IMR-90 (cell line): Measurements from ENCODE around the gene OR14I1. TPM values are rescaled to one million over a fixed set of nuclear protein-coding genes. Genes with fewer than 3 reads are reported as not detected.

Experiments used
- ATAC-seq: fragments of 200-7000 bp; cut with Tn5 transposase; 2 replicates; pipeline ENCODE4 v1.9.1; 2020; ENCODE audit warnings: low read depth, mild to moderate bottlenecking, moderate library complexity
- BruUV-seq: library from RNA; stranded (reverse); fragments of 400-500 nt; replicated peaks from 2 replicates; lab custom pipeline; 2021; lab: Mats Ljungman, UMichigan
- CTCF ChIA-PET: fragments of 300-600 bp; formaldehyde crosslinking; extraction: SDS; loops from one replicate; lab custom pipeline; 2021; ENCODE audit warnings: antibody characterized with exemption; lab: Yijun Ruan, JAX
- POLR2A ChIA-PET: fragments of 300-600 bp; sonication (Branson Sonifier 250); formaldehyde crosslinking; loops from one replicate; lab custom pipeline; 2022; ENCODE audit warnings: antibody characterized with exemption; ENCODE audit not compliant: unreplicated experiment; lab: Charles Lee
- DNase-seq: peaks from one replicate; pipeline ENCODE4 v3.0.0; 2013
- H2AFZ ChIP-seq: replicated peaks from 2 replicates; pipeline ENCODE3; 2013; ENCODE audit warnings: low read length, mild to moderate bottlenecking; ENCODE audit not compliant: poor library complexity
- H2AK5ac ChIP-seq: 2 replicates; pipeline ENCODE4 v1.6.1; 2013; ENCODE audit warnings: low read depth, low read length, inconsistent platforms
- H2AK9ac ChIP-seq: replicated peaks from 2 replicates; pipeline ENCODE3; 2013; ENCODE audit warnings: mild to moderate bottlenecking, low read depth, low read length, moderate library complexity; ENCODE audit not compliant: poor library complexity
- H2BK120ac ChIP-seq: 2 replicates; pipeline ENCODE4 v1.6.1; 2013; ENCODE audit warnings: low read depth, low read length, inconsistent platforms
- H2BK15ac ChIP-seq: 3 replicates; pipeline ENCODE4 v1.6.1; 2013; ENCODE audit warnings: low read depth, low read length, inconsistent platforms
- H2BK20ac ChIP-seq: 2 replicates; pipeline ENCODE4 v1.6.1; 2013; ENCODE audit warnings: low read depth, mild to moderate bottlenecking, inconsistent platforms, low read length, moderate library complexity
- H2BK5ac ChIP-seq: 2 replicates; pipeline ENCODE4 v1.6.1; 2013; ENCODE audit warnings: mild to moderate bottlenecking, low read depth, low read length, inconsistent platforms; ENCODE audit not compliant: poor library complexity, severe bottlenecking
- H3K14ac ChIP-seq: replicated peaks from 2 replicates; pipeline ENCODE4 v1.6.1; 2013; ENCODE audit warnings: low read depth, low read length, inconsistent platforms
- H3K18ac ChIP-seq: 2 replicates; pipeline ENCODE4 v1.6.1; 2013; ENCODE audit warnings: low read depth, low read length, control low read depth
- H3K23ac ChIP-seq: 2 replicates; pipeline ENCODE4 v1.6.1; 2013; ENCODE audit warnings: low read depth, low read length, inconsistent platforms
- H3K27ac ChIP-seq: 2 replicates; pipeline ENCODE4 v1.5.1; 2013; ENCODE audit warnings: mild to moderate bottlenecking, control low read depth, low read length; ENCODE audit not compliant: insufficient read depth
- H3K27me3 ChIP-seq: 2 replicates; pipeline ENCODE4 v1.6.1; 2013; ENCODE audit warnings: low read length; ENCODE audit not compliant: control insufficient read depth, insufficient read depth
- H3K36me3 ChIP-seq: 2 replicates; pipeline ENCODE4 v1.6.1; 2013; ENCODE audit warnings: low read length, mixed read lengths; ENCODE audit not compliant: control insufficient read depth, insufficient read depth
- H3K4ac ChIP-seq: 2 replicates; pipeline ENCODE4 v1.6.1; 2013; ENCODE audit warnings: low read depth, low read length, inconsistent platforms
- H3K4me1 ChIP-seq: 2 replicates; pipeline ENCODE4 v1.6.1; 2013; ENCODE audit warnings: low read length, mixed read lengths; ENCODE audit not compliant: control insufficient read depth, insufficient read depth
- H3K4me2 ChIP-seq: 2 replicates; pipeline ENCODE4 v1.6.1; 2013; ENCODE audit warnings: low read depth, mild to moderate bottlenecking, control low read depth, low read length, moderate library complexity
- H3K4me3 ChIP-seq: 2 replicates; pipeline ENCODE4 v1.5.1; 2013; ENCODE audit warnings: low read depth, mild to moderate bottlenecking, control low read depth, low read length, moderate library complexity; ENCODE audit not compliant: insufficient read depth
- H3K56ac ChIP-seq: 2 replicates; pipeline ENCODE4 v1.6.1; 2013; ENCODE audit warnings: low read length, inconsistent platforms; ENCODE audit not compliant: insufficient read depth; ENCODE audit errors: extremely low read depth
- H3K79me1 ChIP-seq, 2 experiments: 2 replicates each; pipeline ENCODE4 v1.6.1; 2013; ENCODE audit warnings: low read length in 2 of 2, inconsistent platforms in 1 of 2, low read depth in 1 of 2
- H3K9ac ChIP-seq: 2 replicates; pipeline ENCODE4 v1.6.1; 2013; ENCODE audit warnings: low read depth, low read length, control low read depth
- H3K9me1 ChIP-seq: 2 replicates; pipeline ENCODE4 v1.6.1; 2013; ENCODE audit warnings: low read length, inconsistent platforms; ENCODE audit not compliant: insufficient read depth
- H3K9me3 ChIP-seq: 2 replicates; pipeline ENCODE4 v1.6.1; 2013; ENCODE audit warnings: low read length; ENCODE audit not compliant: control insufficient read depth, insufficient read depth
- H4K20me1 ChIP-seq: 2 replicates; pipeline ENCODE4 v1.6.1; 2013; ENCODE audit warnings: low read length, inconsistent platforms; ENCODE audit not compliant: insufficient read depth
- H4K5ac ChIP-seq: 2 replicates; pipeline ENCODE4 v1.6.1; 2013; ENCODE audit warnings: mild to moderate bottlenecking, low read depth, low read length, control low read depth
- H4K8ac ChIP-seq, 2 experiments: 2 replicates each; pipeline ENCODE4 v1.6.1; 2013; ENCODE audit warnings: low read depth in 2 of 2, low read length in 2 of 2, control low read depth in 1 of 2, inconsistent platforms in 1 of 2
- H4K91ac ChIP-seq: 2 replicates; pipeline ENCODE4 v1.6.1; 2013; ENCODE audit warnings: low read depth, low read length, inconsistent platforms; ENCODE audit not compliant: insufficient read depth
- CEBPB ChIP-seq: IDR thresholded peaks from 2 replicates; pipeline ENCODE4 v1.6.1; 2012; ENCODE audit warnings: low read depth, low read length, improper control_type of control experiment
- MAZ ChIP-seq: IDR thresholded peaks from 2 replicates; pipeline ENCODE4 v1.6.1; 2012; ENCODE audit warnings: low read depth, mild to moderate bottlenecking, low read length, improper control_type of control experiment, moderate library complexity, borderline replicate concordance
- WGBS, 2 experiments: methylation state at CpG; one replicate each; pipeline versions ENCODE4 v1.1.5 to v1.1.7; 2013; ENCODE audit warnings: missing lambda C conversion rate in 2 of 2; ENCODE audit not compliant: insufficient read length in 1 of 2; ENCODE audit errors: extremely low coverage in 2 of 2; 5-methylcytosine and 5-hydroxymethylcytosine counted together
- dilution Hi-C: fragments of 300-500 bp; cut with HindIII; formaldehyde crosslinking; loops from one replicate; pipeline ENCODE4 v1.14.3; 2018; ENCODE audit warnings: low sequenced_read_pairs; ENCODE audit not compliant: unreplicated experiment
- in situ Hi-C: fragments of 300-500 bp; cut with MboI; formaldehyde crosslinking; loops from 3 replicates; pipeline ENCODE4 v1.14.3; 2019; ENCODE audit warnings: low sequenced_read_pairs, inconsistent platforms, mixed read lengths
- intact Hi-C: fragments of 100-400 bp; cut with micrococcal nuclease; formaldehyde crosslinking; loops from 2 replicates; pipeline ENCODE4 v1.10.0; 2022
- polyA plus RNA-seq, 3 experiments: library from polyadenylated mRNA; depleted of rRNA; stranded (reverse); fragments of >200 nt; gene quantifications; 2 replicates each; pipeline ENCODE4 v1.2.3, GENCODE V29; 2012; ENCODE audit warnings: low replicate concordance in 1 of 3
- total RNA-seq: library from RNA; depleted of rRNA; stranded (reverse); fragments of >200 nt; gene quantifications from 2 replicates; pipeline ENCODE4 v1.2.3, GENCODE V29; 2012

The OR14I1 gene
- total and polyA plus RNA-seq, 2 of the 4 experiments (the other 2 are of a cell fraction), result not detected

- H3K4ac ChIP-seq, result no peak overlapping the region
- dilution Hi-C loops (no loop called here), intact Hi-C loops (no loop called here), in situ Hi-C loops (no loop called here)
- no CpG with 5 or more reads among the region's 6 CpGs for WGBS, 2 experiments
- CTCF ChIA-PET, result interaction anchor here (1.0 kb wide), 1 partner anchor 11 kb away, joined by 3 read pairs; no protein-coding TSS in a partner anchor
- H3K27me3 ChIP-seq, result no peaks in the 10 kb centered on the region
- peaks cover 23% of the 10 kb centered on the region for H3K9me3 ChIP-seq
- no peak overlapping the region for H2BK120ac ChIP-seq
- H2AFZ ChIP-seq, result no peak overlapping the region
- H2BK5ac ChIP-seq, result no peak overlapping the region
- no peak overlapping the region for H3K23ac ChIP-seq
- H3K56ac ChIP-seq, result no peak overlapping the region
- no peaks in the 10 kb centered on the region for H3K36me3 ChIP-seq
- H3K79me1 ChIP-seq, result no peaks in the 10 kb centered on the region
- no peak overlapping the region for H2BK15ac ChIP-seq
- H3K27ac ChIP-seq, result no peak overlapping the region
- H2AK9ac ChIP-seq, result no peak overlapping the region
- DNase-seq, result no peak
- H3K9me1 ChIP-seq, result no peaks in the 10 kb centered on the region
- H3K18ac ChIP-seq, result no peak overlapping the region
- no peak overlapping the region for H4K8ac ChIP-seq
- no TSS peak for BruUV-seq
- TF ChIP-seq CEBPB (no peak), MAZ (no peak)
- no peak overlapping the region for H4K5ac ChIP-seq
- H3K4me2 ChIP-seq, result no peak overlapping the region
- no peak overlapping the region for H3K4me3 ChIP-seq
- H4K91ac ChIP-seq, result no peak overlapping the region
- no peak overlapping the region for H3K14ac ChIP-seq
- no peak overlapping the region for H2BK20ac ChIP-seq
- H3K4me1 ChIP-seq, result no peaks in the 10 kb centered on the region
- H3K9ac ChIP-seq, result no peak overlapping the region
- POLR2A ChIA-PET, result no interaction called here
- H2AK5ac ChIP-seq, result no peak overlapping the region
- H4K20me1 ChIP-seq, result no peaks in the 10 kb centered on the region
- ATAC-seq, result no peak
Observed at GRCh38 chr1:248697907-248698306, 4.7 kb downstream of the OR14I1 start.
